H9 (cell line): ENCODE data around the gene CHD6. TPM values are rescaled to one million over a fixed set of nuclear protein-coding genes. Genes with fewer than 3 reads are reported as not detected.

Experiments used
- DNase-seq: peaks from one replicate; pipeline ENCODE4 v3.0.0-alpha.2; 2017
- H2AFZ ChIP-seq: one replicate; pipeline ENCODE4 v1.6.1; 2013; ENCODE audit warnings: mild to moderate bottlenecking, low read length, control low read depth, moderate library complexity
- H2AK5ac ChIP-seq: 2 replicates; pipeline ENCODE4 v1.6.1; 2013; ENCODE audit warnings: low read length, control low read depth, mixed read lengths; ENCODE audit not compliant: insufficient read length
- H2BK120ac ChIP-seq: one replicate; pipeline ENCODE4 v1.6.1; 2013; ENCODE audit warnings: low read depth, mild to moderate bottlenecking, low read length, control low read depth, inconsistent platforms; ENCODE audit not compliant: poor library complexity, severe bottlenecking
- H2BK12ac ChIP-seq: 2 replicates; pipeline ENCODE4 v1.6.1; 2013; ENCODE audit warnings: low read length, control low read depth, mixed read lengths, low read depth; ENCODE audit not compliant: insufficient read length
- H2BK15ac ChIP-seq: 2 replicates; pipeline ENCODE4 v1.6.1; 2013; ENCODE audit warnings: low read depth, low read length, control low read depth
- H2BK20ac ChIP-seq: one replicate; pipeline ENCODE4 v1.6.1; 2013; ENCODE audit warnings: low read depth, mild to moderate bottlenecking, low read length, control low read depth, inconsistent platforms; ENCODE audit not compliant: poor library complexity, severe bottlenecking
- H2BK5ac ChIP-seq: 2 replicates; pipeline ENCODE4 v1.6.1; 2013; ENCODE audit warnings: low read length, control low read depth, mixed read lengths; ENCODE audit not compliant: insufficient read length
- H3K14ac ChIP-seq: 2 replicates; pipeline ENCODE4 v1.6.1; 2013; ENCODE audit warnings: low read length, control low read depth; ENCODE audit not compliant: insufficient read depth
- H3K18ac ChIP-seq: 2 replicates; pipeline ENCODE4 v1.6.1; 2013; ENCODE audit warnings: low read depth, mild to moderate bottlenecking, mixed read lengths, low read length, control low read depth; ENCODE audit not compliant: insufficient read length
- H3K23ac ChIP-seq: 2 replicates; pipeline ENCODE4 v1.6.1; 2013; ENCODE audit warnings: low read length, control low read depth, mixed read lengths, low read depth; ENCODE audit not compliant: insufficient read length
- H3K23me2 ChIP-seq: 2 replicates; pipeline ENCODE4 v1.6.1; 2013; ENCODE audit warnings: low read depth, mild to moderate bottlenecking, mixed read lengths, low read length, control low read depth; ENCODE audit not compliant: insufficient read length, poor library complexity, severe bottlenecking
- H3K27ac ChIP-seq: 2 replicates; pipeline ENCODE4 v1.5.1; 2013; ENCODE audit warnings: low read length, control low read depth, mixed read lengths, low read depth; ENCODE audit not compliant: insufficient read length
- H3K27me3 ChIP-seq: 2 replicates; pipeline ENCODE4 v1.6.1; 2013; ENCODE audit warnings: low read length, control low read depth, inconsistent platforms; ENCODE audit not compliant: insufficient read depth
- H3K4ac ChIP-seq: 2 replicates; pipeline ENCODE4 v1.6.1; 2013; ENCODE audit warnings: low read depth, mild to moderate bottlenecking, control low read depth, inconsistent platforms, low read length, moderate library complexity
- H3K4me1 ChIP-seq: 2 replicates; pipeline ENCODE4 v1.6.1; 2013; ENCODE audit warnings: low read length, control low read depth, inconsistent platforms; ENCODE audit not compliant: insufficient read depth
- H3K4me2 ChIP-seq: 2 replicates; pipeline ENCODE4 v1.6.1; 2013; ENCODE audit warnings: low read length, control low read depth, mixed read lengths; ENCODE audit not compliant: insufficient read length, insufficient read depth
- H3K56ac ChIP-seq: 2 replicates; pipeline ENCODE4 v1.6.1; 2013; ENCODE audit warnings: low read depth, mild to moderate bottlenecking, mixed read lengths, low read length, control low read depth; ENCODE audit not compliant: insufficient read length
- H3K79me1 ChIP-seq: 2 replicates; pipeline ENCODE4 v1.6.1; 2013; ENCODE audit warnings: low read depth, mild to moderate bottlenecking, moderate library complexity, low read length, control low read depth, inconsistent platforms; ENCODE audit not compliant: insufficient read depth, poor library complexity, severe bottlenecking
- H3K79me2 ChIP-seq: 2 replicates; pipeline ENCODE4 v1.6.1; 2013; ENCODE audit warnings: low read length, control low read depth, inconsistent platforms; ENCODE audit not compliant: insufficient read depth
- H3K9ac ChIP-seq: 2 replicates; pipeline ENCODE4 v1.6.1; 2013; ENCODE audit warnings: low read length, control low read depth, mixed read lengths; ENCODE audit not compliant: insufficient read length; ENCODE audit errors: extremely low read depth
- H3K9me3 ChIP-seq: one replicate; pipeline ENCODE4 v1.6.1; 2013; ENCODE audit warnings: low read depth, low read length, inconsistent platforms; ENCODE audit not compliant: control insufficient read depth
- H3T11ph ChIP-seq: one replicate; pipeline ENCODE4 v1.6.1; 2013; ENCODE audit warnings: mild to moderate bottlenecking, low read length, control low read depth, inconsistent platforms
- H4K20me1 ChIP-seq: one replicate; pipeline ENCODE4 v1.6.1; 2013; ENCODE audit not compliant: control insufficient read depth, insufficient read length, insufficient read depth
- H4K5ac ChIP-seq: 2 replicates; pipeline ENCODE4 v1.6.1; 2013; ENCODE audit warnings: low read depth, mild to moderate bottlenecking, mixed read lengths, low read length, control low read depth; ENCODE audit not compliant: insufficient read length
- H4K8ac ChIP-seq: replicated peaks from 2 replicates; pipeline ENCODE4 v1.6.1; 2013; ENCODE audit warnings: low read length, control low read depth, mixed read lengths, low read depth; ENCODE audit not compliant: insufficient read length
- H4K91ac ChIP-seq: 2 replicates; pipeline ENCODE4 v1.6.1; 2013; ENCODE audit warnings: low read depth, mild to moderate bottlenecking, moderate library complexity, mixed read lengths, low read length, control low read depth; ENCODE audit not compliant: insufficient read length
- H3K27ac Mint-ChIP-seq, 3 experiments: 2 replicates in 2 of 3; 3 replicates in 1 of 3; pipeline ENCODE4 v1.8.0; 2020 to 2021; ENCODE audit warnings: mixed read lengths in 3 of 3, mild to moderate bottlenecking in 1 of 3, moderate library complexity in 1 of 3
- H3K27me3 Mint-ChIP-seq: 2 replicates; pipeline ENCODE4 v1.8.0; 2021; ENCODE audit warnings: low read depth, mild to moderate bottlenecking, moderate library complexity, mixed read lengths
- H3K36me3 Mint-ChIP-seq, 3 experiments: 2 replicates in 2 of 3; 3 replicates in 1 of 3; pipeline ENCODE4 v1.8.0; 2020 to 2021; ENCODE audit warnings: low read depth in 3 of 3, mixed read lengths in 3 of 3; ENCODE audit not compliant: insufficient read depth in 1 of 3
- H3K4me1 Mint-ChIP-seq, 2 experiments: 2 replicates each; pipeline ENCODE4 v1.8.0; 2020; ENCODE audit warnings: mixed read lengths in 2 of 2
- H3K4me3 Mint-ChIP-seq, 2 experiments: 2 replicates in 1 of 2; 3 replicates in 1 of 2; pipeline ENCODE4 v1.8.0; 2020 to 2021; ENCODE audit warnings: mild to moderate bottlenecking in 2 of 2, mixed read lengths in 2 of 2, moderate library complexity in 1 of 2
- H3K9me3 Mint-ChIP-seq, 2 experiments: 2 replicates in 1 of 2; 3 replicates in 1 of 2; pipeline ENCODE4 v1.8.0; 2020; ENCODE audit warnings: mild to moderate bottlenecking in 2 of 2, mixed read lengths in 2 of 2, moderate library complexity in 1 of 2
- WGBS: extraction: QIAGEN DNeasy Blood & Tissue Kit; methylation state at CpG from one replicate; pipeline ENCODE4 v1.1.7; 2013; ENCODE audit warnings: missing lambda C conversion rate, low lambda C conversion rate, mixed read lengths; ENCODE audit not compliant: insufficient read length; ENCODE audit errors: extremely low coverage; 5-methylcytosine and 5-hydroxymethylcytosine counted together
- total RNA-seq: library from RNA; stranded (reverse); gene quantifications from 2 replicates; pipeline ENCODE4 v1.2.1, GENCODE V29; 2021
- TF ChIP-seq, protein P1 (sequence below): fragments of 200-600 bp; sonication (generic); conservative IDR thresholded peaks from 3 replicates; pipeline ENCODE4 v1.8.0; 2021; ENCODE audit warnings: antibody characterized with exemption, mild to moderate bottlenecking

Gene CHD6
- total RNA-seq, 1 experiment from 2014 or later = 51.5 TPM

DNA sequence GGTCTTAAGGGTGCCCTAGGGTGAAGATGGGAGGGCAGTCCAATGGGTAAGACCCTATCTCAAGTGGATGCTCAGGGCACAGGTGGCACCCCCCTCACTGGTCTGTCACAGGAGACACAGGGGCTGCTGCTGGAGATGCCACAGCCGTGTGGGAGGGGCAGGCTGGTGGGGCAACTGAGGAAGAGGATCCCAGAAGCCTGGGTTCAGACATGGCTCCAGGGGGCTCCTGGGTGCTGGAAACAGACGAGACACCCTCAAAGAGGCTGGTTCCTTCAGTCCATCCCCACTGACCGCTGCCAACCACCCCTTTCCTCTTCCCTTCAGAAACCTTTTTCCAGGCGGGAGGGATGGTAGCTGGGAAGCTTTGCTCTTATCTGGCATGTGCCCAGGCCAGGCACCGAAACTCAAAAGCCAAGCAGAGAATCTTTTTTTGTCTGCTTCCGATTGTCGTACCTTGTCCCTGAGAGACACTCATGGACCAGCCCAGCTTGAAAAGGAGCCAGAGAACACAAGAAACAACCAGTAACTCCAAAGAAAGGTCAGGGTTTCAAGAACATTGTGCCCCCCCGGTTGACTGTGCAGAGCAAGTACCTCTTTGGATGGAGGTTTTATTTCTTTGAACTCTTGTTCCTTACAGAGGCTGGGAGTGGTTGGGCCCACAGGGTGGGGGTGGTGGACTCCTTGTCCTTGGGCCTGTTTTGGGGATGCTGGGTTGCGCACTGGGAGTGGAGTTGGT lies 223.1 kb downstream of the CHD6 start:
- no peak overlapping the region for H4K8ac ChIP-seq
- DNase-seq = no peak
- no peak overlapping the region for H2BK20ac ChIP-seq
- WGBS = no CpG with 5 or more reads among the region's 9 CpGs
- H3K23me2 ChIP-seq = no peaks in the 10 kb centered on the region
- H3K9ac ChIP-seq = no peak overlapping the region
- no peaks in the 10 kb centered on the region; the same call in 1 of the 2 replicates for H3K27me3 Mint-ChIP-seq
- no peak overlapping the region for H3K4me2 ChIP-seq
- no peak overlapping the region for H2BK120ac ChIP-seq
- H3K9me3 Mint-ChIP-seq = no peaks in the 10 kb centered on the region
- no peak overlapping the region for H2BK5ac ChIP-seq
- H4K91ac ChIP-seq = no peak overlapping the region
- no peak overlapping the region for H3K56ac ChIP-seq
- no peak overlapping the region for H4K5ac ChIP-seq
- H3K4me1 ChIP-seq = peaks cover 8% of the 10 kb centered on the region; the same call in 1 of the 2 replicates
- H3T11ph ChIP-seq = no peak overlapping the region
- H2BK12ac ChIP-seq = no peak overlapping the region
- no peak overlapping the region for H3K14ac ChIP-seq
- peaks cover 19 to 22% of the 10 kb centered on the region in 2 experiments for H3K4me1 Mint-ChIP-seq
- H3K27me3 ChIP-seq = no peaks in the 10 kb centered on the region
- H3K79me2 ChIP-seq = no peaks in the 10 kb centered on the region
- H3K9me3 ChIP-seq = no peaks in the 10 kb centered on the region
- no peaks in the 10 kb centered on the region for H3K36me3 Mint-ChIP-seq
- no peak overlapping the region for H3K18ac ChIP-seq
- H2BK15ac ChIP-seq = no peak overlapping the region
- H3K4me3 Mint-ChIP-seq = no peak overlapping the region
- H3K27ac Mint-ChIP-seq = no peak overlapping the region; a peak in 1 of 7 replicates
- H3K79me1 ChIP-seq = no peaks in the 10 kb centered on the region
- H4K20me1 ChIP-seq = no peaks in the 10 kb centered on the region
- no peak overlapping the region for H2AFZ ChIP-seq
- no peak overlapping the region for H2AK5ac ChIP-seq
- H3K4ac ChIP-seq = no peak overlapping the region
- TF ChIP-seq, protein P1, sequence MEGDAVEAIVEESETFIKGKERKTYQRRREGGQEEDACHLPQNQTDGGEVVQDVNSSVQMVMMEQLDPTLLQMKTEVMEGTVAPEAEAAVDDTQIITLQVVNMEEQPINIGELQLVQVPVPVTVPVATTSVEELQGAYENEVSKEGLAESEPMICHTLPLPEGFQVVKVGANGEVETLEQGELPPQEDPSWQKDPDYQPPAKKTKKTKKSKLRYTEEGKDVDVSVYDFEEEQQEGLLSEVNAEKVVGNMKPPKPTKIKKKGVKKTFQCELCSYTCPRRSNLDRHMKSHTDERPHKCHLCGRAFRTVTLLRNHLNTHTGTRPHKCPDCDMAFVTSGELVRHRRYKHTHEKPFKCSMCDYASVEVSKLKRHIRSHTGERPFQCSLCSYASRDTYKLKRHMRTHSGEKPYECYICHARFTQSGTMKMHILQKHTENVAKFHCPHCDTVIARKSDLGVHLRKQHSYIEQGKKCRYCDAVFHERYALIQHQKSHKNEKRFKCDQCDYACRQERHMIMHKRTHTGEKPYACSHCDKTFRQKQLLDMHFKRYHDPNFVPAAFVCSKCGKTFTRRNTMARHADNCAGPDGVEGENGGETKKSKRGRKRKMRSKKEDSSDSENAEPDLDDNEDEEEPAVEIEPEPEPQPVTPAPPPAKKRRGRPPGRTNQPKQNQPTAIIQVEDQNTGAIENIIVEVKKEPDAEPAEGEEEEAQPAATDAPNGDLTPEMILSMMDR = no peak
- H3K23ac ChIP-seq = no peak overlapping the region
- H3K27ac ChIP-seq = no peak overlapping the region
